ES-I3 (cell line): ENCODE results near the gene NIP7.

ENCODE experiments used
- H3K36me3 ChIP-seq: 2 replicates; pipeline ENCODE4 v1.6.1; 2013; ENCODE audit warnings: mild to moderate bottlenecking, low read length, control low read depth, moderate library complexity; ENCODE audit not compliant: insufficient read depth
- H3K4me1 ChIP-seq: 2 replicates; pipeline ENCODE4 v1.6.1; 2013; ENCODE audit warnings: mild to moderate bottlenecking, control low read depth, low read length; ENCODE audit not compliant: insufficient read depth
- H3K9ac ChIP-seq: 2 replicates; pipeline ENCODE4 v1.6.1; 2013; ENCODE audit warnings: low read depth, mild to moderate bottlenecking, low read length, moderate library complexity
- H3K9me3 ChIP-seq: 2 replicates; pipeline ENCODE4 v1.6.1; 2013; ENCODE audit warnings: mild to moderate bottlenecking, low read length, moderate library complexity; ENCODE audit not compliant: control insufficient read depth, insufficient read depth

The NIP7 gene

GRCh38 chr16:69324013-69324531 is 15.5 kb upstream of the NIP7 start:
- no peaks in the 10 kb centered on the region for H3K9me3 ChIP-seq
- H3K36me3 ChIP-seq = peaks cover 42% of the 10 kb centered on the region
- no peak overlapping the region for H3K9ac ChIP-seq
- H3K4me1 ChIP-seq = 0 out of 2 replicates have a peak, but pooled peaks cover 6% of the 10 kb centered on the region

GRCh38 chr16:69324585-69325253 is 14.9 kb upstream of the NIP7 start:
- Histone ChIP-seq H3K36me3 (peaks cover 42% of the 10 kb centered on the region), H3K9me3 (no peaks in the 10 kb centered on the region), H3K4me1 (0 out of 2 replicates have a peak, but pooled peaks cover 6% of the 10 kb centered on the region), H3K9ac (no peak overlapping the region)

- Histone ChIP-seq H3K9me3 (no peaks in the 10 kb centered on the region), H3K36me3 (peaks cover 35% of the 10 kb centered on the region), H3K9ac (no peak overlapping the region), H3K4me1 (0 out of 2 replicates have a peak, but pooled peaks cover 6% of the 10 kb centered on the region)
These were observed 13.8 kb upstream of the NIP7 start for GRCh38 chr16:69325784-69326171.

- Histone ChIP-seq H3K9ac (no peak overlapping the region), H3K4me1 (0 out of 2 replicates have a peak, but pooled peaks cover 6% of the 10 kb centered on the region), H3K36me3 (peaks cover 32% of the 10 kb centered on the region), H3K9me3 (no peaks in the 10 kb centered on the region)
These were observed 13.2 kb upstream of the NIP7 start for GRCh38 chr16:69326172-69326873.

GRCh38 chr16:69327585-69328310 is 11.8 kb upstream of the NIP7 start:
- no peaks in the 10 kb centered on the region for H3K9me3 ChIP-seq
- no peak overlapping the region for H3K9ac ChIP-seq
- peaks cover 22% of the 10 kb centered on the region for H3K36me3 ChIP-seq
- H3K4me1 ChIP-seq = 0 out of 2 replicates have a peak, but pooled peaks cover 6% of the 10 kb centered on the region

- H3K9me3 ChIP-seq = no peaks in the 10 kb centered on the region
- H3K4me1 ChIP-seq = 0 out of 2 replicates have a peak, but pooled peaks cover 6% of the 10 kb centered on the region
- peak overlapping the region; percentile 84 for H3K9ac ChIP-seq
- H3K36me3 ChIP-seq = peaks cover 25% of the 10 kb centered on the region
These were observed 10.7 kb upstream of the NIP7 start for GRCh38 chr16:69328854-69329316.

- Histone ChIP-seq H3K4me1 (0 out of 2 replicates have a peak, but pooled peaks cover 6% of the 10 kb centered on the region), H3K9ac (peak overlapping the region; percentile 84), H3K9me3 (no peaks in the 10 kb centered on the region), H3K36me3 (peaks cover 31% of the 10 kb centered on the region)
These were observed 9.9 kb upstream of the NIP7 start for GRCh38 chr16:69329369-69330285.

- Histone ChIP-seq H3K9me3 (no peaks in the 10 kb centered on the region), H3K36me3 (peaks cover 31% of the 10 kb centered on the region), H3K4me1 (0 out of 2 replicates have a peak, but pooled peaks cover 6% of the 10 kb centered on the region), H3K9ac (peak within 1 kb of the TSS; percentile 84)
These were observed 9.1 kb upstream of the NIP7 start, which contains the start of gene PDF for GRCh38 chr16:69330286-69331109. Gene PDF (minus strand): TSS chr16:69330588. CDS start chr16:69330570, 18 bp downstream.

- no peak overlapping the region for H3K9ac ChIP-seq
- no peaks in the 10 kb centered on the region for H3K4me1 ChIP-seq
- no peaks in the 10 kb centered on the region for H3K9me3 ChIP-seq
- peaks cover 28% of the 10 kb centered on the region for H3K36me3 ChIP-seq
These were observed 4.9 kb upstream of the NIP7 start for GRCh38 chr16:69334696-69335095.

- Histone ChIP-seq H3K9ac (peak overlapping the region; percentile 92), H3K4me1 (no peaks in the 10 kb centered on the region), H3K9me3 (no peaks in the 10 kb centered on the region), H3K36me3 (peaks cover 32% of the 10 kb centered on the region)
These were observed 849 bp upstream of the NIP7 start for GRCh38 chr16:69338557-69339288.

GRCh38 chr16:69340095-69340644 is 598 bp downstream of the NIP7 start:
- H3K9me3 ChIP-seq = no peaks in the 10 kb centered on the region
- H3K36me3 ChIP-seq = peaks cover 25% of the 10 kb centered on the region
- peak overlapping the region; percentile 92 for H3K9ac ChIP-seq
- H3K4me1 ChIP-seq = no peaks in the 10 kb centered on the region

GRCh38 chr16:69344171-69344570 is 4.6 kb downstream of the NIP7 start:
- H3K9ac ChIP-seq = no peak overlapping the region
- no peaks in the 10 kb centered on the region for H3K4me1 ChIP-seq
- peaks cover 12% of the 10 kb centered on the region for H3K36me3 ChIP-seq
- no peaks in the 10 kb centered on the region for H3K9me3 ChIP-seq
